Upper lobe of right lung (tissue), 1 donor: ENCODE results near the gene EFNB3. TPM values are rescaled to one million over a fixed set of nuclear protein-coding genes. Genes with fewer than 3 reads are reported as not detected.

ENCODE experiments used
- ATAC-seq: fragments of 200-7000 bp; cut with Tn5 transposase; one replicate; pipeline ENCODE4 v1.9.1; 2020; ENCODE audit warnings: mild to moderate bottlenecking, moderate library complexity
- DNase-seq: peaks from one replicate; pipeline ENCODE4 v3.0.0-alpha.2; 2020
- H3K27ac ChIP-seq: fragments of 200-600 bp; one replicate; pipeline ENCODE4 v1.8.0; 2022
- H3K27me3 ChIP-seq: fragments of 200-600 bp; one replicate; pipeline ENCODE4 v1.8.0; 2022; ENCODE audit warnings: mild to moderate bottlenecking
- H3K36me3 ChIP-seq: fragments of 200-600 bp; one replicate; pipeline ENCODE4 v1.8.0; 2022
- H3K4me1 ChIP-seq: fragments of 200-600 bp; one replicate; pipeline ENCODE4 v1.8.0; 2022
- H3K4me3 ChIP-seq: fragments of 200-600 bp; one replicate; pipeline ENCODE4 v1.8.0; 2022; ENCODE audit warnings: mild to moderate bottlenecking
- H3K9me3 ChIP-seq: fragments of 200-600 bp; one replicate; pipeline ENCODE4 v1.8.0; 2022
- CTCF ChIP-seq: fragments of 200-600 bp; IDR thresholded peaks from one replicate; pipeline ENCODE4 v1.8.0; 2022; ENCODE audit warnings: antibody characterized with exemption
- intact Hi-C: fragments of 100-400 bp; cut with DNase I; formaldehyde crosslinking; loops from one replicate; pipeline ENCODE4 v1.11.0; 2022
- total RNA-seq: library from RNA; stranded (reverse); fragmentation: NEBNext Ultra II Directional; extraction: Animal tissue kit (Norgen Biotek cat#: 25700); gene quantifications from one replicate; pipeline ENCODE4 v1.2.1, GENCODE V29; 2021
- donor health status: DM: no; HTN: yes; CAD: no; lungs with severe emphysema.

The EFNB3 gene
- total RNA-seq, 1 donor from 2014 or later = 0.32 TPM

- intact Hi-C loops = no loop called here
- no peak for TF ChIP-seq CTCF
Measured at GRCh38 chr17:7754656-7755055, 49.7 kb downstream of the EFNB3 start.

GRCh38 chr17:7755095-7755890, 50.3 kb downstream of the EFNB3 start:
- Histone ChIP-seq H3K27me3 (no peaks in the 10 kb centered on the region), H3K4me3 (no peak overlapping the region), H3K4me1 (no peaks in the 10 kb centered on the region), H3K27ac (no peak overlapping the region), H3K9me3 (no peaks in the 10 kb centered on the region), H3K36me3 (no peaks in the 10 kb centered on the region)
- intact Hi-C loops = no loop called here
- no peak for ATAC-seq
- DNase-seq = no peak
- no peak for TF ChIP-seq CTCF

More at GRCh38 chr17:7754656-7755055, 49.7 kb downstream of the EFNB3 start:
- Histone ChIP-seq H3K27me3 (no peaks in the 10 kb centered on the region), H3K4me1 (no peaks in the 10 kb centered on the region), H3K9me3 (no peaks in the 10 kb centered on the region), H3K36me3 (no peaks in the 10 kb centered on the region), H3K27ac (no peak overlapping the region), H3K4me3 (no peak overlapping the region)
- no peak for ATAC-seq
- DNase-seq = no peak

GRCh38 chr17:7756968-7757367, 52.0 kb downstream of the EFNB3 start:
- no peak overlapping the region for H3K27ac ChIP-seq
- H3K9me3 ChIP-seq = no peaks in the 10 kb centered on the region
- H3K27me3 ChIP-seq = no peaks in the 10 kb centered on the region
- DNase-seq (no peak), ATAC-seq (no peak)
- intact Hi-C loops = no loop called here
- no peak for TF ChIP-seq CTCF
- no peaks in the 10 kb centered on the region for H3K4me1 ChIP-seq
- no peak overlapping the region for H3K4me3 ChIP-seq
- no peaks in the 10 kb centered on the region for H3K36me3 ChIP-seq

Other genes starting within 250 kb of the EFNB3 start
- gene ZBTB4, start 225.6 kb upstream of the EFNB3 start, total RNA-seq = 84.7 TPM
- not detected for gene SLC35G6, start 223.8 kb upstream of the EFNB3 start, total RNA-seq
- gene POLR2A, start 220.8 kb upstream of the EFNB3 start, total RNA-seq = 105 TPM
- gene TNFSF12, start 156.1 kb upstream of the EFNB3 start, total RNA-seq = 75.7 TPM
- 101 TPM for gene TNFSF13, start 146.5 kb upstream of the EFNB3 start, total RNA-seq
- 57.6 TPM for gene SENP3, start 143.3 kb upstream of the EFNB3 start, total RNA-seq
- 398 TPM for gene CD68, start 125.6 kb upstream of the EFNB3 start, total RNA-seq
- gene MPDU1, start 121.3 kb upstream of the EFNB3 start, total RNA-seq = 58.2 TPM
- 0.67 TPM for gene SOX15, start 115.1 kb upstream of the EFNB3 start, total RNA-seq
- gene FXR2, start 90.3 kb upstream of the EFNB3 start, total RNA-seq = 39.3 TPM
- gene SAT2, start 77.4 kb upstream of the EFNB3 start, total RNA-seq = 81.7 TPM
- 0.87 TPM for gene SHBG, start 75.1 kb upstream of the EFNB3 start, total RNA-seq
- 4.8 TPM for gene ATP1B2, start 54.3 kb upstream of the EFNB3 start, total RNA-seq
- gene TP53, start 17.7 kb upstream of the EFNB3 start, total RNA-seq = 41.7 TPM
- gene WRAP53, start 16.7 kb upstream of the EFNB3 start, total RNA-seq = 5.7 TPM
- gene DNAH2, start 12.5 kb downstream of the EFNB3 start, total RNA-seq = 0.58 TPM
- 48.3 TPM for gene KDM6B, start 129.0 kb downstream of the EFNB3 start, total RNA-seq
- gene TMEM88, start 149.9 kb downstream of the EFNB3 start, total RNA-seq = 10.7 TPM
- gene NAA38, start 152.4 kb downstream of the EFNB3 start, total RNA-seq = 58.7 TPM
- gene CYB5D1, start 152.8 kb downstream of the EFNB3 start, total RNA-seq = 7.2 TPM
- gene CHD3, start 183.6 kb downstream of the EFNB3 start, total RNA-seq = 93.0 TPM
- gene RNF227, start 211.1 kb downstream of the EFNB3 start, total RNA-seq = 8.0 TPM
- gene KCNAB3, start 224.7 kb downstream of the EFNB3 start, total RNA-seq = 5.9 TPM
- gene TRAPPC1, start 226.7 kb downstream of the EFNB3 start, total RNA-seq = 135 TPM
- 62.7 TPM for gene CNTROB, start 227.0 kb downstream of the EFNB3 start, total RNA-seq